Dermis microvascular lymphatic vessel endothelial cell (primary cell): Measurements from ENCODE around the gene TBX4. TPM values are rescaled to one million over a fixed set of nuclear protein-coding genes. Genes with fewer than 3 reads are reported as not detected.
"Not testable (repeated sequence)": the region's sequence is repeated elsewhere in the genome, so short reads cannot be mapped to it uniquely, and the experiment has no call there.

ENCODE experiments used
- DNase-seq, 2 donors: peaks; one replicate each; pipeline versions ENCODE4 v3.0.0 to v3.0.0-alpha.2; 2010; ENCODE audit warnings: low read depth in 2 of 2
- total RNA-seq: library from RNA; depleted of rRNA; stranded (reverse); fragments of >200 nt; gene quantifications from 2 replicates; pipeline ENCODE4 v1.2.1, GENCODE V29; 2014

TBX4 gene
- total RNA-seq, 1 donor from 2014 or later, result not detected

GRCh38 chr17:61429274-61429673, 22.9 kb upstream of the TBX4 start:
- no peak for DNase-seq

DNA sequence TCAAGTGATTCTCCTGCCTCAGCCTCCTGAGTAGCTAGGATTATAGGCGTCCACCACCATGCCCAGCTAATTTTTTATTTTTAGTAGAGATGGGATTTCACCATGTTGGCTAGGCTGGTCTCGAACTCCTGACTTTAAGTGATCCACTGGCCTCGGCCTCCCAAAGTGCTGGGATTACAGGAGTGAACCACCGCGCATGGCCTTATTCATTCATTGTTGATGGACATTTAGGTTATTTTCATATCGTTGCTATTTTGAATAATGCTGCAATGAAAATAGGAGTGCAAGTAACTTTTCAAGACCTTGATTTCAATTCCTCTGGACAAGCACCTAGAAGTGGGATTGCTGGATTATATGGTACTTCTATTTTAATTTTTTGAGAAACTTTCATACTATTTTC, 22.4 kb upstream of the TBX4 start:
- not testable (repeated sequence) for DNase-seq

- DNase-seq, result no peak
Measured at GRCh38 chr17:61431594-61432311, 20.5 kb upstream of the TBX4 start.

GRCh38 chr17:61436273-61436672, 15.9 kb upstream of the TBX4 start:
- no peak for DNase-seq

DNA sequence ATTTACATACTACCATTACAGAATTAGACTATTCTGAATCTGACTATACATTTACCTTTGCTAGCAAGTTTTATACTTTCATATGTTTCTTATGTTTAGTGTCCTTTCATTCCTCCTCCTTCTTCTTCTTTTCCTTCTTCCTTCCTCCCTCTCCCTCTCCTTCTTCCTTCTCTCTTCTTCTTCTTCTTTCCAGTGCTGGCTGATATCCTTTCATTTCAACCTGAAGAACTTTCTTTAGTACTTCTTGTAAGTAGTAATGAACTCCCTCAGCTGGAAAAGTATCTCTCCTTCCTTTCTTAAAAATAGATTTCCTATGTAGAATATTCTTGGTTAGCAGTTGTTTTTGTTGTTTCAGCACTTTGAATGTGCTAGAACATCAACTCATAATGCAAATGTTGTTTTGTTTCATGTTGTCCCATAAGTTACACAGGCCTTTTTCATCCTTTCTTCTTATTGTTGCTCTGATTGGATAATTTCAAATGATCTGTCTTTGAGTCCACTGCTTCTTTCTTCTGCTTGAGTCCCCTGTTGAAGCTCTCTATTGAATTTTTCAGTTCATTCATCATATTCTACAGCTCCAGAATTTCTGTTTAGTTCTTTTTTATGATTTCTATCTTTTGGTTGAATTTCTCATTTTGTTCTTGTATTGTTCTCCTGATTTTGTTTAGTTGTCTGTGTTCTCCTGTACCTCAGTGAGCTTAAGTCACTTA, 15.1 kb upstream of the TBX4 start:
- DNase-seq, result no peak

GRCh38 chr17:61440697-61441096, 11.5 kb upstream of the TBX4 start:
- no peak for DNase-seq

DNA sequence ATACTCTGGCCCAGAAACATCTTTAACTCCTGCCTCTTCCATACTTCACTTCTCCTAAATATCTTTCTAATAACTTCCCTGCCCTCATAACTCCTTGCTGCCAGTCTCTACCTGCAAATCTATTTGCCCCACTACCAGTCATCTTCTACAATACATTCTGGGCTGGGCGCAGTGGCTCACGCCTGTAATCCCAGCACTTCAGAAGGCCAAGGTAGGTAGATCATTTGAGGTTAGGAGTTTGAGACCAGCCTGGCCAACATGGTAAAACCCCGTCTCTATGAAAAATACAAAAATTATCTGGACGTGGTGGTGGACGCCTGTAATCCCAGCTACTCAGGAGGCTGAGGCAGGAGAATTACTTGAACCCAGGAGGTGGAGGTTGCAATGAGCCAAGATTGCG, 10.7 kb upstream of the TBX4 start:
- not testable (repeated sequence) for DNase-seq

GRCh38 chr17:61442136-61442775, 10.0 kb upstream of the TBX4 start:
- no peak for DNase-seq

DNA sequence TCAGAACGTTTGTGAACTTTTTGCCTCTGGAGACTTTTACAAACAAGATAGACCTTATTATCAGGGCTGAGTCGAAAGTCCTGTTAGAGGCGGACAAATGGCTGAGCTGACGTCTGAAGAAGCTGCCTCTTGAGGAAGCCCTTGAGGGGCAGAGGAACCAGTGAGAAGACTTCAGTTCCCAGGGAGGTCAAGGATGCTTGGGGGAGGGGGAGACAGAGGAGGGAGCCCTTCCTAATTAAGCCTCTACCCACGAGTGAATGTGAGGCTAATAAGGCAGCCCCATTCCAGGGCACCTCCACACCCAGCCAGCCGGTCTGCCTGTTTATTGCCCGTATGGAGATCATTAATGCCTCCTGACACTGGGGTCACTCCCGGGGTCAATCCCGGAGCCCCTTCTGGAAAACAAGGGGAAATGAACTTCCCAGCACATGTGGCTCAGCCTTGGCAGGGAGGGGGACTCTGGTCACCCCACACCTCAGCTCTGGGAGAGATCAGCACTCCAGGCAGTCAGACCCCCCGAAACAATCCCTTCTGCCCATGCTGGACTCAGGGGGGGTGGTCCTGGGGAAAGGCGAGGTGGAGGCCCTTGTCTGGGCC, 9.2 kb upstream of the TBX4 start:
- no peak for DNase-seq

- no peak for DNase-seq
Measured at GRCh38 chr17:61443475-61443882, 8.7 kb upstream of the TBX4 start.

- no peak for DNase-seq
Measured at GRCh38 chr17:61444075-61444474, 8.1 kb upstream of the TBX4 start.

DNA sequence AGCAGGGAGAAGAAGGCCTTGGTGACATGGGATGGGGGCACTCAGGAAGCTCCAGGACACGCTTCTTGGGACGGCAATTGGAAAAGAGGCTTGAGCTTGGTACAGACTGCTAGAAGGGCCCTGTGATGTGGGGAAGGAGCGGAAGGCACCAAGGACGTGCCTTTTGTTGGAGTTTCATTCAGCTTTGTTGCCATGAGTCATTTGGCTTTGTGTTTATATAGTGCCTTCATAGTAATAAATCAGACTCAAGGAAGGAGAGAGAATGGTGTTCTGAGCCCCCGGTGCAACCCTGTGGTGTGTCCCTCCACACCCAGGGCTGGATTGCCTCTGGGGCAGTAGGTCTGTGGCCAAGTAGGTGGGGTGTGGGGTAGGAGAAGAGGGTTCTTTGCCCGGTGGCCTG, 7.4 kb upstream of the TBX4 start:
- DNase-seq, result no peak

DNA sequence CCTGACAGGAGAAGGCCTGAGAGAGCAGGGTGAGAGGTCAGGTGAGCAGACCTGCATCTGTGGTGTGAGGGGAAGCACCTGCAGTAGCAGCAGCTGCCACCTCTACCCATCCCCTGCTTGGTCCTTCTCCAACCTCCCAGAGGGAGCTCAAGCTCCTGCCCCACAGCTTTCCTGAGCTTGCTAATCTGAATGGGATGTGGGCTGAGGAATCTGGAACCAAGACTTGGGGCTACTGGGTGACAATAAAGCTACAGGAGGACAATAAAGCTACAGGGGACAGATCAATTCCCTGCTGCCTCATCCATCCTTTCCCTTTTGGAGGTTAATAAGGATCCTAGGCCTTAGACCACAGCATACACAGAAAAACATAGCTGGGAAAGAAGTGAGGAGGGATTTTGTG, 4.9 kb upstream of the TBX4 start:
- no peak for DNase-seq

GRCh38 chr17:61448042-61448441, 4.2 kb upstream of the TBX4 start:
- DNase-seq, result no peak

GRCh38 chr17:61449140-61449539, 3.1 kb upstream of the TBX4 start:
- DNase-seq, result not testable (repeated sequence)

DNA sequence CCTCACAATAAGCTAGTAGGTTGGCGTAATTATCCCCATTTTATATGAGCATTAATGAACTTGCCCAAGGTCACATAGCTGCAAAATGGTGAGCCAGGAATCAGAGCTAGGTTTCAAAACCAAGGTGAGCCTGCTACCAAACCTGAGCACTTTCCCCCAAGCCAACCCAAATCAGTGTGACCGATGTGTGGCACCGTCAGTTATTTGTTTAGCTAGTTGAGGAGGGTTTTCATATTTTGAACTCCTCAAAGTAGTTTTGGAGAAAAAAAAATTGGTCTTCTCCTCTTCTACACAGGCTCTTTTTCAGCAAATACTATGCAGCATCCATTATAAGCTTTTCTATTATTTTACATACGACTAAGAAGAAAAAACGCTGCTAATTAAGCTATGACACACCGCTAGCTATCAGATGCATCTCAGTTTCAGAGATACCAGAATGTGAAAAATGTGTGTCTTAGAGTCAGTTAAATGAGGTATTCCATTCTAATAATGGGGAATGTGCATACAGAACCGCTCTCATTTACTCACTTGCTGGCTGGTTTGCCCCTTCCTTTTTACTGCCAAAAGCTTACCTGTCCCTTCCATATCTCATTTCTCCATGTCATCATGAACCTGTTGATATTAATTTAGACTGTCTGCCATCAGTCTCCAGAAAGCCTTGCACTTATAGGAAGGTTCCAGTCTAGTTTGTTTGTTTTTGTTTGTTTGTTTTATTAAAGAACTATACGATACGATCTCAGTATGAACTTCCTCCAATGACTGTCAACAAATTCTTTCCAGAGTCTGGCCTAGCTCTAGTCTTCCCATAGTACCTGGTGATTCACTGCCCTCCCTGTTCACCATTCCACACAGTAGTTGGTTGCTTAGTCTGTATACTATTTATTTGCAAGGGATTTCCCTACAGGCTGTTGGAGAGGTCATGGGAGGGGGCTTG, 2.2 kb upstream of the TBX4 start:
- no peak for DNase-seq

DNA sequence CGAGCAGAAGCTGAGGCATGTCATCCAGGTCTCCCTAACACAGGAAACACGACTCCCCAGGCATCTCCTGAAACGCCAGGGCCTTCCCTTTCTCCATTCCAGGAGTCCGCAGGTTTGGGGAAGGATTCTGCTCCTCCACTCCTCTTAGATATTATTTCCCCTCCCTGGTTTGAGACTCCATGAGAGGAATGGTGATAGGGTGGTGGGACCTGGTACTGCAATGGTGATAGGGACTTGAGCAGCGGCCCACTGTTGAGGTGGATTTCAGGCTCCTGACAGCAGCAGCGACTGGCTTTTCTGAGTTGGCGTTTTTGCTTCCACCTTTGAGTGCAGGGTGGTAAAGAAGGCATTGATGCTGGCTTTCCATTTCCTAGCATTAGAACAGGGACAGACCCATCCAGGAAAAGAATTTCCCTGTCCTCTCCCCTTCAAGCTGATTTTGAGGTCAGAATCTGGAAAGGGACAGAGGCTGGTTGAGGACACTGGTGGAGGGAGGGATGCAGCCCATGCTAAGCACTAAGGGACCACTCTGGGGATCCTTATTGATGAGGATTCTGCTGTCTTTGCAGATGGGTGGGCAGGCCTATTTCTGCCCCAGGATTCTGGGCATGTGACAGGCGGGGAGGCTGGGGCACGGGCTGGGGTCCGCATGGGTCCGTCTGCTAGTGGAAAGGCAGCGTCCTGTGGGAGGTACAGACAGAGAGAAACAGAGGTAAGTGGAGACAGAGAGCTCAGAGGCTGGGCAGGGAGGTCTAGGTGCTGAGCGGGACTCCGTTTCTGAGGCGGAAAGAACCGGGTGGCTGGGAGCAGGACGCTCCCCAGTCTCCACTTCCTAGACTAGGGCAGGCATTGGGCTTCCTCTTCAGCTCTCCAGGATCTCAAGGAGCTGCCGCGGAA, 1.3 kb upstream of the TBX4 start:
- DNase-seq, result no peak

- DNase-seq, result no peak
Measured at GRCh38 chr17:61451538-61452300, 503 bp upstream of the TBX4 start.
